OCI-LY7 (cell line): Measurements from ENCODE around the gene CHD9. TPM values are rescaled to one million over a fixed set of nuclear protein-coding genes. Genes with fewer than 3 reads are reported as not detected.

Experiments used
- Bru-seq: library from RNA; stranded (reverse); fragments of 400-500 nt; gene quantifications from one replicate; lab custom pipeline; 2021; lab: Mats Ljungman, UMichigan
- BruChase-seq, 2 experiments: library from RNA; stranded (reverse); fragments of 400-500 nt; gene quantifications; one replicate each; lab custom pipeline; 2021; lab: Mats Ljungman, UMichigan
- BruUV-seq: library from RNA; stranded (reverse); fragments of 400-500 nt; replicated peaks from 2 replicates; lab custom pipeline; 2021; lab: Mats Ljungman, UMichigan
- CTCF ChIA-PET: fragments of 300-600 bp; sonication (Branson Sonifier 250); formaldehyde crosslinking; loops from one replicate; lab custom pipeline; 2022; ENCODE audit warnings: antibody characterized with exemption; ENCODE audit not compliant: unreplicated experiment; lab: Charles Lee
- POLR2A ChIA-PET: fragments of 300-600 bp; sonication (Branson Sonifier 250); formaldehyde crosslinking; loops from one replicate; lab custom pipeline; 2022; ENCODE audit warnings: antibody characterized with exemption; lab: Charles Lee
- DNase-seq: peaks from one replicate; pipeline ENCODE4 v3.0.0-alpha.2; 2015; ENCODE audit warnings: low spot score
- H2AFZ ChIP-seq: fragments of 200-600 bp; sonication (generic), shearing (Covaris generic); 2 replicates; pipeline ENCODE4 v1.6.1; 2014; ENCODE audit warnings: mild to moderate bottlenecking, antibody characterized with exemption, low read length, moderate library complexity
- H3K27ac ChIP-seq: fragments of 200-600 bp; sonication (generic); 2 replicates; pipeline ENCODE4 v1.5.1; 2014; ENCODE audit warnings: mixed run types, low read depth, mild to moderate bottlenecking, moderate library complexity, low read length, inconsistent platforms; ENCODE audit not compliant: poor library complexity, severe bottlenecking
- H3K36me3 ChIP-seq: fragments of 200-600 bp; sonication (generic); 2 replicates; pipeline ENCODE4 v1.6.1; 2014; ENCODE audit warnings: mild to moderate bottlenecking, antibody characterized with exemption, low read length, moderate library complexity, mixed read lengths; ENCODE audit not compliant: insufficient read depth
- H3K4me1 ChIP-seq: fragments of 200-600 bp; sonication (generic); 2 replicates; pipeline ENCODE4 v1.5.1; 2014; ENCODE audit warnings: mild to moderate bottlenecking, low read length; ENCODE audit not compliant: insufficient read depth, poor library complexity, severe bottlenecking
- H3K4me2 ChIP-seq: fragments of 200-600 bp; sonication (generic); 2 replicates; pipeline ENCODE4 v1.6.1; 2014; ENCODE audit warnings: mild to moderate bottlenecking, low read length
- H3K4me3 ChIP-seq: fragments of 200-600 bp; sonication (generic); 2 replicates; pipeline ENCODE4 v1.5.1; 2014; ENCODE audit warnings: mild to moderate bottlenecking, low read depth, low read length; ENCODE audit not compliant: poor library complexity, severe bottlenecking
- H3K79me2 ChIP-seq: fragments of 200-600 bp; sonication (generic); 2 replicates; pipeline ENCODE4 v1.6.1; 2016; ENCODE audit warnings: low read depth, mild to moderate bottlenecking, low read length, moderate library complexity, mixed read lengths; ENCODE audit not compliant: insufficient read depth
- H3K9me2 ChIP-seq: fragments of 200-600 bp; sonication (generic); 2 replicates; pipeline ENCODE4 v1.6.1; 2016; ENCODE audit warnings: mild to moderate bottlenecking, low read length, mixed read lengths; ENCODE audit not compliant: insufficient read depth
- H3K9me3 ChIP-seq: fragments of 200-600 bp; sonication (generic); 2 replicates; pipeline ENCODE4 v1.6.1; 2014; ENCODE audit warnings: mild to moderate bottlenecking, mixed run types, low read length, mixed read lengths
- H4K20me1 ChIP-seq: fragments of 200-600 bp; sonication (generic); 2 replicates; pipeline ENCODE4 v1.6.1; 2014; ENCODE audit warnings: mild to moderate bottlenecking, antibody characterized with exemption, low read length, moderate library complexity, mixed read lengths; ENCODE audit not compliant: insufficient read depth
- EZH2phosphoT487 ChIP-seq: fragments of 200-600 bp; sonication (generic); IDR thresholded peaks from 2 replicates; pipeline ENCODE4 v1.6.1; 2018; ENCODE audit warnings: low read depth, borderline replicate concordance, mild to moderate bottlenecking, mixed run types, antibody characterized with exemption, low read length, moderate library complexity, mixed read lengths
- intact Hi-C: fragments of 100-400 bp; cut with micrococcal nuclease; formaldehyde crosslinking; loops from one replicate; pipeline ENCODE4 v1.10.0; 2022; ENCODE audit not compliant: unreplicated experiment
- long read RNA-seq: library from polyadenylated mRNA; stranded (forward); transcript quantifications from one replicate; pipeline ENCODE4 v2.0.0, GENCODE V29; 2022
- total RNA-seq, 2 experiments: library from RNA; depleted of rRNA in 1 of 2; stranded (reverse); fragments of >200 nt in 1 of 2; shearing (Covaris generic) in 1 of 2; gene quantifications; 2 replicates each; pipeline ENCODE4 v1.2.3, GENCODE V29; 2014 to 2022
- TF ChIP-seq, protein P1 (sequence below): fragments of 200-600 bp; sonication (generic); conservative IDR thresholded peaks from 2 replicates; pipeline ENCODE4 v1.5.1; 2014; ENCODE audit warnings: mild to moderate bottlenecking, antibody characterized with exemption, low read length, moderate library complexity, mixed read lengths

Gene CHD9, protein sequence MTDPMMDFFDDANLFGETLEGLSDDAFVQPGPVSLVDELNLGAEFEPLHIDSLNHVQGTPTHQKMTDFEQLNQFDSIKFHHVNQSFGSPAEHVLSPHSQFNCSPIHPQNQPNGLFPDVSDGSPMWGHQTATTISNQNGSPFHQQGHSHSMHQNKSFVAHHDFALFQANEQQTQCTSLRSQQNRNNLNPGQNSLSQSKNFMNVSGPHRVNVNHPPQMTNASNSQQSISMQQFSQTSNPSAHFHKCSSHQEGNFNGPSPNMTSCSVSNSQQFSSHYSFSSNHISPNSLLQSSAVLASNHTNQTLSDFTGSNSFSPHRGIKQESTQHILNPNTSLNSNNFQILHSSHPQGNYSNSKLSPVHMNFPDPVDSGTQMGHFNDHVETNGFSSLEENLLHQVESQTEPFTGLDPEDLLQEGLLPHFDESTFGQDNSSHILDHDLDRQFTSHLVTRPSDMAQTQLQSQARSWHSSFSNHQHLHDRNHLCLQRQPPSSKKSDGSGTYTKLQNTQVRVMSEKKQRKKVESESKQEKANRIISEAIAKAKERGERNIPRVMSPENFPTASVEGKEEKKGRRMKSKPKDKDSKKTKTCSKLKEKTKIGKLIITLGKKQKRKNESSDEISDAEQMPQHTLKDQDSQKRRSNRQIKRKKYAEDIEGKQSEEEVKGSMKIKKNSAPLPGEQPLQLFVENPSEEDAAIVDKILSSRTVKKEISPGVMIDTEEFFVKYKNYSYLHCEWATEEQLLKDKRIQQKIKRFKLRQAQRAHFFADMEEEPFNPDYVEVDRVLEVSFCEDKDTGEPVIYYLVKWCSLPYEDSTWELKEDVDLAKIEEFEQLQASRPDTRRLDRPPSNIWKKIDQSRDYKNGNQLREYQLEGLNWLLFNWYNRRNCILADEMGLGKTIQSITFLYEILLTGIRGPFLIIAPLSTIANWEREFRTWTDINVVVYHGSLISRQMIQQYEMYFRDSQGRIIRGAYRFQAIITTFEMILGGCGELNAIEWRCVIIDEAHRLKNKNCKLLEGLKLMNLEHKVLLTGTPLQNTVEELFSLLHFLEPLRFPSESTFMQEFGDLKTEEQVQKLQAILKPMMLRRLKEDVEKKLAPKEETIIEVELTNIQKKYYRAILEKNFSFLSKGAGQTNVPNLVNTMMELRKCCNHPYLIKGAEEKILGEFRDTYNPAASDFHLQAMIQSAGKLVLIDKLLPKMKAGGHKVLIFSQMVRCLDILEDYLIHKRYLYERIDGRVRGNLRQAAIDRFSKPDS (N-terminal part only)
- total RNA-seq (2014; rRNA removed; shearing (Covaris generic)): 52.6 and 56.5 TPM in 2 replicates
- 85.9 and 98.7 TPM in 2 replicates for total RNA-seq (2022)
- percentile 93 among the genes with signal in this experiment for Bru-seq, nascent RNA
- BruChase-seq, experiment 1, labeled RNA remaining after a 6-hour chase: percentile 86 among the genes with signal in this experiment
- percentile 89 among the genes with signal in this experiment for BruChase-seq, experiment 2, labeled RNA remaining after a 2-hour chase
- long read RNA-seq, full-length matches to known transcripts: 13 of 44 reads
- long read RNA-seq, partial matches to known transcripts: 13 of 44 reads
- long read RNA-seq, other reads (novel, unspliced or antisense): 18 of 44 reads

DNA sequence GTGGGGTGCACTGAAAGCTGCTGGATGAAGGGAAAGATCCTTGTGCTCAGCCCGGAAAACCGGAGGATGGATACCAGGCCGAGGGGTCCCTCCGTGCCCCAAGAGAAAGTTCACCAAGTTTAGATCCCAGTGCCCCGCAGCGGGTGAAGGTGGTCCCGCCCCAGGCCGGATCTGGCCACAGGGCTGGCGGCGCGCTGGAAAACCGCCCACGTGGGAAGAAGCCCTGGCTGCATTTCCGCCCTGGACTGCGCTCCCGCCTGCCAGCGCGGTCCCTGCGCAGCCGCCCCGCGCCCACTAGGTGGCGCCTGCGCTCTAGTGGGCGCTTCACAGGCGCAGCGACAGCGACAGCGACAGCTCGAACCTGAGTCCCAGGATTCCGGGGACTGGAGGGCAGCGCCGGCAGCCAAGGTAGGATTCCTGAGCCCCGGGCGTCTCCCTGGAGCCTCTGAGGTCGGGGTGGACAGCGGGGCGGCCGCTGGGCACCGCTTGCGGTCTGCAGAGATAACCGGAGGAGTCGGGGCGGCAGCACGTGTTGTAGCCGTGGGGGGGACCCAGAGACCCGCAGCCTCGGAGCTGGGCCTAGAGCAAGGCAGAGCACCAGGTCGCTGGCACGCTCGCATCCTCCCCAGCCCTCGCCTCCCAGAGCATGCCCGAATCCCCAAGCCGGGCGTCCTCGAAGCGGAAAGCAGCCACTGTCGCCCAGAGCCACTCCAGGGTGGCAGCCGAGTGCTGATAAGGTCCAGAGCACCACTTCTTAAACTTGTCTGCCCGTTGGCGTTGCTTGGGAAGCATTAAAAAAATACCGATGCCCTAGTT, at the start of gene CHD9:
Gene CHD9 (plus strand): TSS at position 322 of the 816 bp plus-strand sequence. CDS start 101,099 bp downstream, outside the sequence.
- TF ChIP-seq, protein P1, sequence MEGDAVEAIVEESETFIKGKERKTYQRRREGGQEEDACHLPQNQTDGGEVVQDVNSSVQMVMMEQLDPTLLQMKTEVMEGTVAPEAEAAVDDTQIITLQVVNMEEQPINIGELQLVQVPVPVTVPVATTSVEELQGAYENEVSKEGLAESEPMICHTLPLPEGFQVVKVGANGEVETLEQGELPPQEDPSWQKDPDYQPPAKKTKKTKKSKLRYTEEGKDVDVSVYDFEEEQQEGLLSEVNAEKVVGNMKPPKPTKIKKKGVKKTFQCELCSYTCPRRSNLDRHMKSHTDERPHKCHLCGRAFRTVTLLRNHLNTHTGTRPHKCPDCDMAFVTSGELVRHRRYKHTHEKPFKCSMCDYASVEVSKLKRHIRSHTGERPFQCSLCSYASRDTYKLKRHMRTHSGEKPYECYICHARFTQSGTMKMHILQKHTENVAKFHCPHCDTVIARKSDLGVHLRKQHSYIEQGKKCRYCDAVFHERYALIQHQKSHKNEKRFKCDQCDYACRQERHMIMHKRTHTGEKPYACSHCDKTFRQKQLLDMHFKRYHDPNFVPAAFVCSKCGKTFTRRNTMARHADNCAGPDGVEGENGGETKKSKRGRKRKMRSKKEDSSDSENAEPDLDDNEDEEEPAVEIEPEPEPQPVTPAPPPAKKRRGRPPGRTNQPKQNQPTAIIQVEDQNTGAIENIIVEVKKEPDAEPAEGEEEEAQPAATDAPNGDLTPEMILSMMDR: peak; percentile 94
- no peak for TF ChIP-seq EZH2phosphoT487
- H3K4me1 ChIP-seq: peaks cover 46% of the 10 kb centered on the region
- peak within 1 kb of the TSS; percentile 89 for H3K4me2 ChIP-seq
- CTCF ChIA-PET: interaction anchor here (0.6 to 1.0 kb wide), 2 partner anchors 9 to 153 kb away, joined by 3 to 4 read pairs; no protein-coding TSS in a partner anchor
- H3K9me2 ChIP-seq: no peaks in the 10 kb centered on the region
- no peaks in the 10 kb centered on the region for H3K9me3 ChIP-seq
- peak; percentile 91 for DNase-seq
- H3K27ac ChIP-seq: peak within 1 kb of the TSS; percentile 92
- no peaks in the 10 kb centered on the region for H3K36me3 ChIP-seq
- intact Hi-C loops: loop anchor here (1.0 to 5.0 kb wide), 5 partner anchors 75 to 447 kb away; partner anchors contain the start of gene AKTIP
- peak within 1 kb of the TSS; percentile 77 for H3K4me3 ChIP-seq
- peak within 1 kb of the TSS; percentile 88; the same call in 1 of the 2 replicates for H2AFZ ChIP-seq
- POLR2A ChIA-PET: interaction anchor here (0.5 to 6.0 kb wide), 9 partner anchors 11 to 396 kb away, joined by 3 to 77 read pairs (median 5); no protein-coding TSS in a partner anchor
- H4K20me1 ChIP-seq: no peaks in the 10 kb centered on the region
- BruUV-seq: no TSS peak
- H3K79me2 ChIP-seq: peaks cover 47% of the 10 kb centered on the region

DNA sequence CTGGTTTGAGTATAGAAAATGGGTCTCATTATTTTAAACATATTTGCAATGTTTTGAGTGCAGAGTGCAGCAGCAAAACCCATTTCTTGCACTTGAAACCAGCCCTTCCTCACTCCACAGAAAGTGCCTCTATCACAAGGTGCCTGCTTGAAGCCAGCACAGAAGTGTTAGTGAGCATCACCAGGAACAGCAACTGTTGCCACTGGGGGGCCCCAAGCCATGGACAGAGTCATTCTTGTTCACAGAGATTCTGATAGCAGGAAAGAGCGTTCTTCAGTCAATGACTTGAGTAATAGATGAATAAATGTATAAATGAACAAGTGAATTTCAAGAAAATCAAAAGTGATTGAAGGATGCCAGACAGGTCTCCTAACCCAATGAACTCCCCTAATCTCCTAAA, 47.7 kb upstream of the CHD9 start:
- ChIA-PET CTCF (no interaction called here), POLR2A (no interaction called here)
- intact Hi-C loops: no loop called here
- Histone ChIP-seq H4K20me1 (no peaks in the 10 kb centered on the region), H3K9me2 (no peaks in the 10 kb centered on the region), H3K4me3 (no peak overlapping the region), H2AFZ (no peak overlapping the region), H3K79me2 (no peaks in the 10 kb centered on the region), H3K36me3 (no peaks in the 10 kb centered on the region), H3K4me1 (no peaks in the 10 kb centered on the region), H3K27ac (no peak overlapping the region), H3K9me3 (no peaks in the 10 kb centered on the region), H3K4me2 (no peak overlapping the region)
- BruUV-seq: no TSS peak
- no peak for TF ChIP-seq EZH2phosphoT487
- TF ChIP-seq, protein P1: peak; percentile 50; the same call in 1 of the 2 replicates
- DNase-seq: peak; percentile 18
